ENCODE results near the gene PAM.

- no peak for TF ChIP-seq CTCF (IDR thresholded peaks at IDR 0.05)
- no peak for TF ChIP-seq POLR2A (IDR thresholded peaks at IDR 0.05)
These were observed 17.9 kb upstream of the PAM start for GRCh38 chr5:102737161-102737560.

Data from breast epithelium (tissue), 3 donors.